Measurements from ENCODE around the gene SGMS1. TPM values are rescaled to one million over a fixed set of nuclear protein-coding genes. Genes with fewer than 3 reads are reported as not detected.

The SGMS1 gene
- total RNA-seq, 6 experiments from 2014 or later, result 13.6 to 49.8 (median 20.0) TPM

DNA sequence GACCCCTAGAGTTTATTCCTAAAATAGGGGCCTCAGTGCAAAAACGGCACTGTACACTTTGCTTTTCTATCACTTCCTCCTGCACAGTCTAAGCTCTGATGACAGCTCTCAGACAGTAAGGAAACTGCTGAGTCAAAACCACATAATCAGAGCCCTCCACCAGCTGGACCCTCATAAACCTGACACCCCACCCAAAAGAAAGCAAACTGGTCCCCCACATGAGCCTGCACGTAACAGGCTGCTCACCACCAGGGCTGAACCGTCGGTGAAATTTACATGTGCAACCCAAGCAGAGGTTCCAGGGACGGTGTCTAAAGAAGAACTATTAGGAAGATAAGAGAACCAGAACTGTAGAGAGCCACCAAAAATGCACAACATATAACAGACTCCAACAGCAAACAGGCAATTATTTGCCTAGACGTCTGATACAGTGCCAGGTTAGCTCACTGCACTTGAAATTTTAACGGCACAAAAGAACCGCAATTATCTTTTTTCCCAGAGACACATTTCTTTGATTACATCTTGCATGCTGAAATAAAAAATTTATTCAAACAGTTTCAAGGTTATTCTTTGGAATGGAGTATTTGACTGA lies 19.6 kb downstream of the SGMS1 start:
- intact Hi-C loops (cut with DNase I), result no loop called here
- 10% methylated on average over 8 of the region's 8 CpGs for WGBS (ENCODE audit: insufficient coverage, low coverage, low lambda C conversion rate, missing lambda C conversion rate)
- DNase-seq, result no peak
- H3K27ac ChIP-seq, result peak overlapping the region in 2 of 3 donors; percentile 11 to 20
- peak; percentile 35 to 46 (median 41) for ATAC-seq
- H3K4me3 ChIP-seq, result no peak overlapping the region
- H3K9me3 ChIP-seq, result no peaks in the 10 kb centered on the region
- H3K4me1 ChIP-seq, result peaks cover 0 to 65% (median 23%) of the 10 kb centered on the region in 4 donors
- H3K36me3 ChIP-seq, result no peaks in the 10 kb centered on the region
- H3K27me3 ChIP-seq, result no peaks in the 10 kb centered on the region
- no peak for TF ChIP-seq POLR2A (IDR thresholded peaks at IDR 0.05)
- TF ChIP-seq, protein P1, sequence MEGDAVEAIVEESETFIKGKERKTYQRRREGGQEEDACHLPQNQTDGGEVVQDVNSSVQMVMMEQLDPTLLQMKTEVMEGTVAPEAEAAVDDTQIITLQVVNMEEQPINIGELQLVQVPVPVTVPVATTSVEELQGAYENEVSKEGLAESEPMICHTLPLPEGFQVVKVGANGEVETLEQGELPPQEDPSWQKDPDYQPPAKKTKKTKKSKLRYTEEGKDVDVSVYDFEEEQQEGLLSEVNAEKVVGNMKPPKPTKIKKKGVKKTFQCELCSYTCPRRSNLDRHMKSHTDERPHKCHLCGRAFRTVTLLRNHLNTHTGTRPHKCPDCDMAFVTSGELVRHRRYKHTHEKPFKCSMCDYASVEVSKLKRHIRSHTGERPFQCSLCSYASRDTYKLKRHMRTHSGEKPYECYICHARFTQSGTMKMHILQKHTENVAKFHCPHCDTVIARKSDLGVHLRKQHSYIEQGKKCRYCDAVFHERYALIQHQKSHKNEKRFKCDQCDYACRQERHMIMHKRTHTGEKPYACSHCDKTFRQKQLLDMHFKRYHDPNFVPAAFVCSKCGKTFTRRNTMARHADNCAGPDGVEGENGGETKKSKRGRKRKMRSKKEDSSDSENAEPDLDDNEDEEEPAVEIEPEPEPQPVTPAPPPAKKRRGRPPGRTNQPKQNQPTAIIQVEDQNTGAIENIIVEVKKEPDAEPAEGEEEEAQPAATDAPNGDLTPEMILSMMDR (IDR thresholded peaks at IDR 0.05), result no peak

DNA sequence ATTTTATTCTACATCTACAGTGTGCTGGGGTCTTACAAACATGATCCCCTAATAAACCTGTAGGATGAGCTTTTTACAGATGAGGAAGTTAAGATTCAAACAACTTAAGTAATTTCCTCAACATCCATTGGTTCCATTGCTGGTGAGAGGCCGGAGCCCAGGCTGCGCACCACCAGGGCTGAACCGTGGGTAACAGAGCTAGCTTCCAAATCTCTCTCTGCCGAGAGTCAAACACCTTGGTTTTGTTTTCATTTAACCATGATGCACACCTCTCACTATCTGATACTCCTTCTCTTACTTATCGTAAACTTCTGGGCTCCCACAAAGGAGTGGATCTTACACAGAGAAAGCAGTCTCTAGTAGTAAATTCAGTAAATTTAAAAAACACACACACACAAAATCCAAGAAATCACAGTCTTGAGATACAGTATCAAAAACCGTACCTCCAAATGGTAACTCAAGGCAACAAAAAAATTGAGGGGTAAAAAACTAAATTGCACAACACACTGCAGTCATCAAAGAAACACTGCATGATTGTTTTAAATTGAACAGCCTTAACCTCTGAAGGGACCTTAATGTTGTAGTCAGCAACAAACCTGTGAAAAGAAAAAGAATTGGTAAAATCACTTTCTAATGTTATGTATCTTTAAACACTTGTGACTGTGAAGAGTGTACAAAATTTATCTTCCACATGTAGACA lies 20.5 kb downstream of the SGMS1 start:
- intact Hi-C loops (cut with DNase I), result no loop called here
- no peak overlapping the region for H3K4me3 ChIP-seq
- H3K4me1 ChIP-seq, result peaks cover 0 to 64% (median 23%) of the 10 kb centered on the region in 4 donors
- H3K9me3 ChIP-seq, result no peaks in the 10 kb centered on the region
- ATAC-seq (no peak), DNase-seq (no peak)
- WGBS (ENCODE audit: insufficient coverage, low coverage, low lambda C conversion rate, missing lambda C conversion rate), result 53% methylated on average over 5 of the region's 6 CpGs
- peak overlapping the region in 1 of 3 donors; percentile 11 for H3K27ac ChIP-seq
- H3K27me3 ChIP-seq, result no peaks in the 10 kb centered on the region
- H3K36me3 ChIP-seq, result no peaks in the 10 kb centered on the region
- TF ChIP-seq, protein P1 (IDR thresholded peaks at IDR 0.05), result no peak
- no peak for TF ChIP-seq POLR2A (IDR thresholded peaks at IDR 0.05)

DNA sequence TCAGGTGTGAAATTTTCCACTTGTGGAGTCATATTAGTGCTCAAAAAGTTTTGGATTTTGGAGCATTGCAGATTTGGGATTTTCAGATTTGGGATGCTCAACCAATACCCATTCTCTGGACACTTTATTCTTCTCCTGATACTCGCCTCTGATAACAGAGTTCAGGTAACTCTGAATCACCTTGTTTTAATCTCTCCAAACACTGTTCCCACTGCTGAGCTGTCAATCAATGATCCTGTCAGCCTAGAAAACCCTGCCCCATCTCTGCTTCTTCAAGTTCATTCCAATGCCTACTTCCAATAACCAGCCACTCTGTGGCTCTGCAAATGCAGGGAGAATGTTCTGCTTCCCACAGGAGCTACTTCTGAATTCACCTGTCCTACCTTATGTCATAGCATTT lies 21.8 kb downstream of the SGMS1 start:
- intact Hi-C loops (cut with DNase I), result no loop called here
- Histone ChIP-seq H3K4me3 (no peak overlapping the region), H3K4me1 (peaks cover 0 to 50% (median 20%) of the 10 kb centered on the region in 4 donors), H3K27me3 (no peaks in the 10 kb centered on the region), H3K27ac (no peak overlapping the region), H3K9me3 (no peaks in the 10 kb centered on the region), H3K36me3 (no peaks in the 10 kb centered on the region)
- TF ChIP-seq, protein P1 (IDR thresholded peaks at IDR 0.05), result no peak
- no peak for TF ChIP-seq POLR2A (IDR thresholded peaks at IDR 0.05)
- ATAC-seq, result no peak
- WGBS (ENCODE audit: insufficient coverage, low coverage, low lambda C conversion rate, missing lambda C conversion rate), result 89% methylated on average over 1 of the region's 1 CpG
- no peak for DNase-seq

DNA sequence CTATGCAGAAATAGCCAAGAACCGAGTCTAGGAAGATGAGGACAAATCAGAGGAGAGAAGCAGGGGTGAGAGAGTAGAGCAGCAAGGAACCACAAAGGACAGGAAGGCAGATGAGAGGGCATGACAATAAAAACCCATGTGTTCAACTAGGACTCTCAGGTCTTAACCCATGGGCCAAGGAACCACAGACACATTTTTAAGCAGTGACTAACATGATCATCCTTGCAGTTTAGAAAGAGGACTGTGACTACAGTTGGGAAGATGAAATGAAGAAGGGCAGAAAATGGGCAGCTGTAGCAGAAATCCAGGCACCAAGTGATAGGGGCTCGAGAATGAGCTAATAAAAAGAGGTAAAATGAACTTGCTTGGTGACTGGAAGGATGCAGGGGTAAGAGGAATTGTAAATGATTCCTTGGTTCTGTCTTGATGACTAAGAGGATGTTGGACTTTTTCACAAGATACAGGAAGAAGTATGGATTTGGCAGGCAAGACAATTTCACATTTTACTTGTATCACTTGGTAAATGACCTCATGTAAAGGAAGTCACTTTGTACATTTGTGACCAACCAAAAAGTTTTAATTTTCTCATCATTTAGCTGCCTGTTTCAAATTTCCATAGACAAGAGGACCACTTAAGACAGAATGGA lies 22.8 kb downstream of the SGMS1 start:
- intact Hi-C loops (cut with DNase I), result no loop called here
- Histone ChIP-seq H3K27me3 (no peaks in the 10 kb centered on the region), H3K4me1 (peaks cover 0 to 45% (median 17%) of the 10 kb centered on the region in 4 donors), H3K36me3 (no peaks in the 10 kb centered on the region), H3K27ac (no peak overlapping the region), H3K4me3 (no peak overlapping the region), H3K9me3 (no peaks in the 10 kb centered on the region)
- DNase-seq (no peak), ATAC-seq (no peak)
- WGBS (ENCODE audit: insufficient coverage, low coverage, low lambda C conversion rate, missing lambda C conversion rate), result 82% methylated on average over 2 of the region's 2 CpGs
- TF ChIP-seq, protein P1 (IDR thresholded peaks at IDR 0.05), result no peak
- no peak for TF ChIP-seq POLR2A (IDR thresholded peaks at IDR 0.05)
